Prostate gland (tissue), 2 donors: Measurements from ENCODE around the gene RRM1.

Source experiments
- POLR2A ChIP-seq: fragments of 450-650 bp; IDR thresholded peaks from one replicate; pipeline ENCODE4 v1.6.1; 2016; ENCODE audit warnings: antibody characterized with exemption, mild to moderate bottlenecking
- POLR2AphosphoS5 ChIP-seq: sonication (generic); formaldehyde crosslinking; IDR thresholded peaks from one replicate; pipeline ENCODE4 v1.6.1; 2017; ENCODE audit warnings: antibody characterized with exemption
- TF ChIP-seq, protein P1 (sequence below), 4 experiments: fragments of 200-600 bp in 2 of 4; fragments of 450-650 bp in 2 of 4; sonication (generic) in 2 of 4; IDR thresholded peaks; 1 replicate in 3 of 4; 2 replicates in 1 of 4; pipeline ENCODE4 v1.5.1; 2016 to 2019; ENCODE audit warnings: antibody characterized with exemption in 4 of 4, mild to moderate bottlenecking in 2 of 4, moderate library complexity in 2 of 4

DNA sequence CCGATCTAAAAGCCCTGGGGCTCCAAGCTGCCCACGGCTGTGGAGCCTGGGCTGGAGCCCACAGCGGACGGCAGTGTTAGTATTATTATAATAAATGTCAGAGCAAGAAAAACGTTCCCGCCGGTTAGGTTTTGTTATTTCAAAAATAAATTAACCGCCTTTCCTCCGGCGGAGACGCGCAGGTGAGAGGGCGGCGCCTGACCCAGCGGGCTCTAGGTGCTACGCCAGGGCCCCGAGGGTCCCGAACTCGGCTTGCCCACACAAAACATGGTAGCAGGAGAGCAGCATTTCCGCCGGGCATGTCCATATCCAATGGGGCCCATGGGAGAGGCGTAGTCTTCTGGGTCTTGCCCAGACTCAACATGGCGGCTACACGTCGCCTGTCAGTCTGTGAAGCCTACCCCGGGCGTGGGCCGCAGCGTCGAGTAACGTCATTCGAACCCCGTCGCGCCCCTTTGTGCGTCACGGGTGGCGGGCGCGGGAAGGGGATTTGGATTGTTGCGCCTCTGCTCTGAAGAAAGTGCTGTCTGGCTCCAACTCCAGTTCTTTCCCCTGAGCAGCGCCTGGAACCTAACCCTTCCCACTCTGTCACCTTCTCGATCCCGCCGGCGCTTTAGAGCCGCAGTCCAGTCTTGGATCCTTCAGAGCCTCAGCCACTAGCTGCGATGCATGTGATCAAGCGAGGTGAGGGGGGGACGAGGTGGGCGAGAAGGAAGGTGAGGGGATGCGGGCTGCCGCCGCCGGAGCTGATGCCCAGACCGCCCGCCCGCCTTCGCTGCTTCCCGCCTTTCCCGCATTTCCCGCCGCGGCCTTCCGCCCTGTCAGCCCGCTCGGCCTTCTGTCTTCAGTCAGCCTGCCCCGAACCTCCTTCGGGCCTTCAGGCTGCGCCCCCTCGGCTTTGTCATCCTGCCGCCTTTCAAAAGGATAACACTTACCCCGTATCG lies at the start of gene RRM1:
- TF ChIP-seq, protein P1, sequence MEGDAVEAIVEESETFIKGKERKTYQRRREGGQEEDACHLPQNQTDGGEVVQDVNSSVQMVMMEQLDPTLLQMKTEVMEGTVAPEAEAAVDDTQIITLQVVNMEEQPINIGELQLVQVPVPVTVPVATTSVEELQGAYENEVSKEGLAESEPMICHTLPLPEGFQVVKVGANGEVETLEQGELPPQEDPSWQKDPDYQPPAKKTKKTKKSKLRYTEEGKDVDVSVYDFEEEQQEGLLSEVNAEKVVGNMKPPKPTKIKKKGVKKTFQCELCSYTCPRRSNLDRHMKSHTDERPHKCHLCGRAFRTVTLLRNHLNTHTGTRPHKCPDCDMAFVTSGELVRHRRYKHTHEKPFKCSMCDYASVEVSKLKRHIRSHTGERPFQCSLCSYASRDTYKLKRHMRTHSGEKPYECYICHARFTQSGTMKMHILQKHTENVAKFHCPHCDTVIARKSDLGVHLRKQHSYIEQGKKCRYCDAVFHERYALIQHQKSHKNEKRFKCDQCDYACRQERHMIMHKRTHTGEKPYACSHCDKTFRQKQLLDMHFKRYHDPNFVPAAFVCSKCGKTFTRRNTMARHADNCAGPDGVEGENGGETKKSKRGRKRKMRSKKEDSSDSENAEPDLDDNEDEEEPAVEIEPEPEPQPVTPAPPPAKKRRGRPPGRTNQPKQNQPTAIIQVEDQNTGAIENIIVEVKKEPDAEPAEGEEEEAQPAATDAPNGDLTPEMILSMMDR (IDR thresholded peaks at IDR 0.05) = no peak
- peak; percentile 96 for TF ChIP-seq POLR2AphosphoS5
- TF ChIP-seq POLR2A = peak; percentile 78
